ENCODE results near the gene PSMB3.

DNA sequence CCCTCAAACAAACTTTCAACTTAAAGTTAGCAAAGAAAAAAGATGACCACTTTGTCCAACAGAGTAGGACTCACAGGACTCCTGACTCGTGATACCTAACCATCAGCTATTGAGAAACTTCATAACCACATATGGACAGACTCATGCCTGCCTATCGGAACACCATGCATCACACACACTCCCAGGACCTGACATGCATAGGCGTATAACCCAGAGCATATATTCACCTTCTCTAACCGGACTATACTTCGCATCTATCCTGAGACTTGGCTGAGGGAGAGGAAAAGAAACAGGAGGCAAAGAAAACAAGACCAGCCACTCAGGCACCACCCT lies 44.6 kb downstream of the PSMB3 start:
- TF ChIP-seq, protein P1, sequence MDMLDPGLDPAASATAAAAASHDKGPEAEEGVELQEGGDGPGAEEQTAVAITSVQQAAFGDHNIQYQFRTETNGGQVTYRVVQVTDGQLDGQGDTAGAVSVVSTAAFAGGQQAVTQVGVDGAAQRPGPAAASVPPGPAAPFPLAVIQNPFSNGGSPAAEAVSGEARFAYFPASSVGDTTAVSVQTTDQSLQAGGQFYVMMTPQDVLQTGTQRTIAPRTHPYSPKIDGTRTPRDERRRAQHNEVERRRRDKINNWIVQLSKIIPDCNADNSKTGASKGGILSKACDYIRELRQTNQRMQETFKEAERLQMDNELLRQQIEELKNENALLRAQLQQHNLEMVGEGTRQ (IDR thresholded peaks at IDR 0.05): no peak
- no peak for TF ChIP-seq CTCF (IDR thresholded peaks at IDR 0.05)

All from A549 (cell line).